HepG2 (cell line): ENCODE data around the gene MCM3. TPM values are rescaled to one million over a fixed set of nuclear protein-coding genes. Genes with fewer than 3 reads are reported as not detected.
A peak's percentile ranks its signal among the peaks of the same experiment; 100 is the strongest.

ENCODE experiments used
- ETV5 ChIP-seq: IDR thresholded peaks from 2 replicates; pipeline ENCODE4 v1.6.1; 2018; ENCODE audit warnings: missing biosample characterization, missing genetic modification reagents, inconsistent platforms, borderline replicate concordance
- FOXK1 ChIP-seq: sonication (generic); formaldehyde crosslinking; IDR thresholded peaks from 2 replicates; pipeline ENCODE4 v1.4.0; 2020; ENCODE audit warnings: low read depth, missing genetic modification reagents, borderline replicate concordance
- ONECUT2 ChIP-seq: sonication (generic); formaldehyde crosslinking; IDR thresholded peaks from 2 replicates; pipeline ENCODE4 v1.4.0; 2020; ENCODE audit warnings: missing genetic modification reagents
- ZBTB40 ChIP-seq, 2 experiments: fragments of 450-650 bp in 1 of 2; sonication (generic) in 1 of 2; formaldehyde crosslinking in 1 of 2; IDR thresholded peaks; 2 replicates each; pipeline versions ENCODE4 v1.6.1 to v1.8.0; 2016 to 2022; ENCODE audit warnings: antibody characterized with exemption in 1 of 2, mild to moderate bottlenecking in 1 of 2, missing genetic modification reagents in 1 of 2
- ZNF441 ChIP-seq: sonication (generic); formaldehyde crosslinking; IDR thresholded peaks from 2 replicates; pipeline ENCODE4 v1.7.0; 2021; ENCODE audit warnings: missing genetic modification reagents, borderline replicate concordance
- ZNF556 ChIP-seq: sonication (generic); formaldehyde crosslinking; IDR thresholded peaks from 2 replicates; pipeline ENCODE4 v1.4.0; 2020; ENCODE audit warnings: mild to moderate bottlenecking, missing genetic modification reagents, borderline replicate concordance
- ZNF747 ChIP-seq: sonication (generic); formaldehyde crosslinking; IDR thresholded peaks from 2 replicates; pipeline ENCODE4 v1.8.1; 2023; ENCODE audit warnings: missing genetic modification reagents, mild to moderate bottlenecking, borderline replicate concordance
- polyA plus RNA-seq, 8 experiments: library from polyadenylated mRNA; depleted of rRNA in 3 of 8; stranded (reverse) in 7 of 8; unstranded in 1 of 8; fragments of >200 nt; fragmentation: Illumina TruSeq in 4 of 8; extraction: Trizol in 4 of 8; gene quantifications; 2 replicates each; pipeline versions ENCODE4 v1.2.1 to v1.2.3, GENCODE V29; 2011 to 2016; ENCODE audit warnings: low read depth in 4 of 8, missing spikeins in 1 of 8, mixed read lengths in 1 of 8; ENCODE audit not compliant: insufficient read depth in 1 of 8
- total RNA-seq, 5 experiments: library from RNA; depleted of rRNA; stranded (reverse); fragments of >200 nt; fragmentation: Illumina TruSeq; extraction: Trizol; gene quantifications; 2 replicates each; pipeline ENCODE4 v1.2.3, GENCODE V29; 2016; ENCODE audit warnings: low read depth in 1 of 5

Gene MCM3
- total and polyA plus RNA-seq, 2 of the 13 experiments (the other 11 are each of a cell fraction or from before 2014, with no cell fraction given) = 164 to 288 TPM

DNA sequence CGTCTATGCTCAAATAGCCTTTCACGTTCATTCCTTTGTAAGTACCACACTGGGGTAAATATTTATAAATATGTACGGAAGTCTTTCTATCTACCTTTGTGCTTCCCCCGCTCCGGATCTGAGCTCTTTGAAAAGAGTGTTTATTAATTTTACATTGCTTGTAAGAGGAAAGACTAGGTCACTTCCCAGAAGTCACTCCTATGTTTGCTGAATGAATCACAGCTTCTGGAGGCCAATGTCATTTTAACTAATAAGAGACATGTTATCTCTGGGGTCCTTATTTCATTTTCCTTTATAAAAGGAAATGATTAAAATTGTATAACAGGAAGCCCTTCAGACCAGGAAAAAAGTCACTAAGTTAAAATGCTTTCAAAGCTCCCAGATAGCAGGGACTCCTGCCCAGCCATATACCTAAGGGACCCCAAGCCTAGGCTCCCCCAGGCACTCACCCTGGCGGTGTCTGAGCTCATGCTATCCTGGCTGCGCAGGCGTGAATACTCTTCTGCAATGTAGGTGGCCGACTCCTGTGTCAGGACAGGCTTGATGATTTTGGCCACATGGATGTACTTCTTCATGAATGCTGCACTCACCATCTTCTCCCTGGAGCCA lies 12.6 kb downstream of the MCM3 start (continued):
- TF ChIP-seq ZBTB40 (IDR thresholded peaks at IDR 0.05) = no peak
- TF ChIP-seq ZBTB40 (CRISPR knock-in tag; IDR thresholded peaks at IDR 0.05) = no peak
- peak; percentile 21; the same call in 1 of the 2 replicates for TF ChIP-seq ETV5 (CRISPR knock-in tag)
- TF ChIP-seq ONECUT2 (CRISPR knock-in tag) = no peak
- TF ChIP-seq ZNF556 = no peak
- no peak for TF ChIP-seq ZNF747 (CRISPR knock-in tag)
- TF ChIP-seq ZNF441 (CRISPR knock-in tag) = no peak
- TF ChIP-seq FOXK1 (CRISPR knock-in tag) = no peak
